Neural cell (in vitro differentiated cells): Measurements from ENCODE around the gene OCIAD2. TPM values are rescaled to one million over a fixed set of nuclear protein-coding genes. Genes with fewer than 3 reads are reported as not detected.

Experiments
- H2AFZ ChIP-seq: fragments of 200-600, 300-800 bp; sonication (generic), shearing (Covaris generic); 2 replicates; pipeline ENCODE4 v1.6.0; 2014; ENCODE audit warnings: low read depth, mild to moderate bottlenecking, antibody characterized with exemption, low read length, moderate library complexity
- H3F3A ChIP-seq: fragments of 200-600 bp; shearing (Covaris generic); 2 replicates; pipeline ENCODE4 v1.6.1; 2016; ENCODE audit warnings: mild to moderate bottlenecking, moderate library complexity, mixed read lengths, antibody characterized with exemption, low read length; ENCODE audit not compliant: insufficient read depth, poor library complexity, severe bottlenecking
- H3K27ac ChIP-seq: fragments of 200-600, 300-800 bp; sonication (generic), shearing (Covaris generic); 2 replicates; pipeline ENCODE4 v1.5.1; 2014; ENCODE audit warnings: mild to moderate bottlenecking, low read length, moderate library complexity
- H3K27me3 ChIP-seq: fragments of 300-800, 200-600 bp; sonication (generic), shearing (Covaris generic); 2 replicates; pipeline ENCODE4 v1.6.0; 2014; ENCODE audit warnings: mild to moderate bottlenecking, low read depth, low read length, moderate library complexity; ENCODE audit not compliant: insufficient read depth
- H3K36me3 ChIP-seq: fragments of 300-800, 200-600 bp; sonication (generic), shearing (Covaris generic); 2 replicates; pipeline ENCODE4 v1.5.1; 2014; ENCODE audit warnings: mild to moderate bottlenecking, antibody characterized with exemption, low read length, moderate library complexity; ENCODE audit not compliant: insufficient read depth
- H3K4me2 ChIP-seq: fragments of 300-800, 200-600 bp; sonication (generic), shearing (Covaris generic); 2 replicates; pipeline ENCODE4 v1.6.0; 2014; ENCODE audit warnings: mild to moderate bottlenecking, low read length
- H3K4me3 ChIP-seq: fragments of 300-800, 200-600 bp; sonication (generic), shearing (Covaris generic); 2 replicates; pipeline ENCODE4 v1.5.1; 2014; ENCODE audit warnings: mild to moderate bottlenecking, low read length, moderate library complexity
- H3K79me2 ChIP-seq: fragments of 200-600 bp; shearing (Covaris generic); replicated peaks from 2 replicates; pipeline ENCODE4 v1.6.0; 2014; ENCODE audit warnings: mild to moderate bottlenecking, low read length, moderate library complexity; ENCODE audit not compliant: insufficient read depth
- H3K9ac ChIP-seq: fragments of 300-800, 200-600 bp; sonication (generic), shearing (Covaris generic); 2 replicates; pipeline ENCODE4 v1.6.1; 2016; ENCODE audit warnings: mild to moderate bottlenecking, low read length, mixed read lengths
- H3K9me2 ChIP-seq: fragments of 200-600 bp; shearing (Covaris generic); 2 replicates; pipeline ENCODE4 v1.6.1; 2016; ENCODE audit warnings: mild to moderate bottlenecking, low read length, mixed read lengths; ENCODE audit not compliant: insufficient read depth
- H3K9me3 ChIP-seq: fragments of 200-600, 300-800 bp; sonication (generic), shearing (Covaris generic); 2 replicates; pipeline ENCODE4 v1.6.1; 2016; ENCODE audit warnings: mild to moderate bottlenecking, mixed run types, low read length, moderate library complexity, mixed read lengths
- H4K20me1 ChIP-seq: fragments of 200-600 bp; shearing (Covaris generic); 2 replicates; pipeline ENCODE4 v1.6.1; 2016; ENCODE audit warnings: mild to moderate bottlenecking, mixed run types; ENCODE audit not compliant: insufficient read depth
- CTCF ChIP-seq: fragments of 450-650 bp; IDR thresholded peaks from 2 replicates; pipeline ENCODE4 v1.5.1; 2014; ENCODE audit warnings: antibody characterized with exemption, mild to moderate bottlenecking, moderate library complexity; ENCODE audit not compliant: poor library complexity, severe bottlenecking
- EP300 ChIP-seq: fragments of 450-650 bp; conservative IDR thresholded peaks from 2 replicates; pipeline ENCODE4 v1.6.1; 2014; ENCODE audit warnings: antibody characterized with exemption, mild to moderate bottlenecking, moderate library complexity; ENCODE audit not compliant: poor library complexity, severe bottlenecking
- EZH2 ChIP-seq: fragments of 200-600, 300-800 bp; shearing (Covaris generic), sonication (generic); IDR thresholded peaks from 2 replicates; pipeline ENCODE4 v1.6.1; 2014; ENCODE audit warnings: antibody characterized with exemption, low read length, borderline replicate concordance, mild to moderate bottlenecking; ENCODE audit not compliant: insufficient read depth, poor library complexity, severe bottlenecking
- RAD21 ChIP-seq: fragments of 450-650 bp; conservative IDR thresholded peaks from 2 replicates; pipeline ENCODE4 v1.6.1; 2014; ENCODE audit warnings: antibody characterized with exemption, mild to moderate bottlenecking, moderate library complexity
- REST ChIP-seq: IDR thresholded peaks from 2 replicates; pipeline ENCODE4 v1.6.1; 2012; ENCODE audit warnings: borderline replicate concordance
- SMC3 ChIP-seq: fragments of 450-650 bp; conservative IDR thresholded peaks from 2 replicates; pipeline ENCODE4 v1.6.1; 2014; ENCODE audit warnings: antibody characterized with exemption, mild to moderate bottlenecking, moderate library complexity; ENCODE audit not compliant: poor library complexity
- polyA plus RNA-seq: library from polyadenylated mRNA; depleted of rRNA; stranded (reverse); fragments of >200 nt; gene quantifications from 2 replicates; pipeline ENCODE4 v1.2.3, GENCODE V29; 2014

The OCIAD2 gene
- polyA plus RNA-seq, 1 donor from 2014 or later: 67.2 TPM

- Histone ChIP-seq H3K9ac (no peak overlapping the region), H3K36me3 (peaks cover 5% of the 10 kb centered on the region), H3K9me2 (no peaks in the 10 kb centered on the region), H3K4me2 (no peak overlapping the region), H3K4me3 (no peak overlapping the region), H3K79me2 (no peaks in the 10 kb centered on the region), H3K9me3 (no peaks in the 10 kb centered on the region), H3F3A (no peaks in the 10 kb centered on the region), H4K20me1 (no peaks in the 10 kb centered on the region), H3K27ac (no peak overlapping the region), H2AFZ (no peak overlapping the region), H3K27me3 (no peaks in the 10 kb centered on the region)
- TF ChIP-seq SMC3 (no peak), EP300 (no peak), RAD21 (no peak), EZH2 (no peak)
Measured at GRCh38 chr4:48862038-48862437, 44.5 kb downstream of the OCIAD2 start.

DNA sequence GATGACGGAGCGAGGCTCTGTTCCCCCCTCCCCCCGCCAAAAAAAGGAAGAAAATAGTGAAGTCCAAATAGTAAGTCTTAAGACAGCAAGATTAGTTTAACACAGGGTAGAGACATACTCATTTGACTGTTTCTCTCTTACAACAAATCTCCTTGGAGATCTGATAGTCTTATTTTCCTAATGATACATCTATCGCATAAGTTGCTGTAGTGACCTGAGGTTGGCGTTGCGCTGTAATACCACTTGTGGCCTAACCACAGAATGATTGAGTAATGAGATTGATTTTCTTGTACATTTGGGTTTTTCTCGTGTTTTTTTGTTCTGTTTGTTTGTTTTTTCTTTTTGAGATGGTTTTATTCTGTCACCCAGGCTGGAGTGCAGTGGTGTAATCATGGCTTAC is 48.4 kb downstream of the OCIAD2 start:
- Histone ChIP-seq H4K20me1 (no peaks in the 10 kb centered on the region), H3K9me3 (no peaks in the 10 kb centered on the region), H3K4me2 (no peak overlapping the region), H3K9me2 (no peaks in the 10 kb centered on the region), H3K4me3 (no peak overlapping the region), H2AFZ (no peak overlapping the region), H3K9ac (no peak overlapping the region), H3F3A (no peaks in the 10 kb centered on the region), H3K79me2 (no peaks in the 10 kb centered on the region), H3K36me3 (peaks cover 9% of the 10 kb centered on the region), H3K27me3 (no peaks in the 10 kb centered on the region), H3K27ac (no peak overlapping the region)
- TF ChIP-seq CTCF (no peak), EP300 (no peak), EZH2 (no peak), REST (no peak), SMC3 (no peak), RAD21 (no peak)

- no peaks in the 10 kb centered on the region for H3F3A ChIP-seq
- no peak overlapping the region for H3K4me3 ChIP-seq
- H2AFZ ChIP-seq: no peak overlapping the region
- no peak overlapping the region for H3K27ac ChIP-seq
- no peak for TF ChIP-seq RAD21
- no peaks in the 10 kb centered on the region for H4K20me1 ChIP-seq
- no peak overlapping the region for H3K4me2 ChIP-seq
- H3K79me2 ChIP-seq: no peaks in the 10 kb centered on the region
- H3K27me3 ChIP-seq: no peaks in the 10 kb centered on the region
- no peak overlapping the region for H3K9ac ChIP-seq
- H3K9me3 ChIP-seq: no peaks in the 10 kb centered on the region
- H3K36me3 ChIP-seq: peaks cover 4% of the 10 kb centered on the region
- no peaks in the 10 kb centered on the region for H3K9me2 ChIP-seq
Measured at GRCh38 chr4:48854982-48855381, 51.6 kb downstream of the OCIAD2 start.
